ENCODE data around the gene MCCD1. TPM values are rescaled to one million over a fixed set of nuclear protein-coding genes. Genes with fewer than 3 reads are reported as not detected.

The MCCD1 gene
- total RNA-seq, 4 donors from 2014 or later = not detected

DNA sequence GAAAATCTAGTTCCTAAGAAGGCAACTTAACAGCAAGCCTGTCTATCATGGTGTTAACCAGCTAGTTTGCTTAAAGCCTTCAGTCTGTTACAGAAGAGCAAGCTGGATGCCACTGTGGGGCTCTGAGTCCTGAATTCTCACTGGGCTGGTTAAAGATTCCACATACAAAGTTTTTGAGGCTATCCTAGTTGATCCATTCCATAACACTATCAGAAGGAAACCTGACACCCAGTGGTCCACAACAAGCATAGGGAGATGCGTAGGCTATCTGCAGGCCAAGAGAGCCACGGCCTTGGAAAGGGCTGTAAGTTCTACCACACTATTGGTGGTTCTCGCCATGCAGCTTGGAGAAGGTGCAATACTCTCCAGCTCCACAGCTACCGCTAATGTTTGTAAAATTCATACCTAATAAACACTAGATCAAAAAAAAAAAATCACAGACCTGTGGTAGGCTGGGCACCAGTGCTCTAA lies 420 bp upstream of the MCCD1 start:
- Histone ChIP-seq H3K4me3 (no peak overlapping the region), H3K27ac (no peak overlapping the region), H3K27me3 (no peaks in the 10 kb centered on the region), H3K9me3 (no peaks in the 10 kb centered on the region), H3K4me1 (no peaks in the 10 kb centered on the region), H3K36me3 (peaks cover 40% of the 10 kb centered on the region)
- 78% methylated on average over 4 of the region's 4 CpGs for WGBS
- TF ChIP-seq POLR2AphosphoS5 (IDR thresholded peaks at IDR 0.05) (no peak), POLR2A (IDR thresholded peaks at IDR 0.05) (no peak), EP300 (IDR thresholded peaks at IDR 0.05) (no peak)
- TF ChIP-seq, protein P1, sequence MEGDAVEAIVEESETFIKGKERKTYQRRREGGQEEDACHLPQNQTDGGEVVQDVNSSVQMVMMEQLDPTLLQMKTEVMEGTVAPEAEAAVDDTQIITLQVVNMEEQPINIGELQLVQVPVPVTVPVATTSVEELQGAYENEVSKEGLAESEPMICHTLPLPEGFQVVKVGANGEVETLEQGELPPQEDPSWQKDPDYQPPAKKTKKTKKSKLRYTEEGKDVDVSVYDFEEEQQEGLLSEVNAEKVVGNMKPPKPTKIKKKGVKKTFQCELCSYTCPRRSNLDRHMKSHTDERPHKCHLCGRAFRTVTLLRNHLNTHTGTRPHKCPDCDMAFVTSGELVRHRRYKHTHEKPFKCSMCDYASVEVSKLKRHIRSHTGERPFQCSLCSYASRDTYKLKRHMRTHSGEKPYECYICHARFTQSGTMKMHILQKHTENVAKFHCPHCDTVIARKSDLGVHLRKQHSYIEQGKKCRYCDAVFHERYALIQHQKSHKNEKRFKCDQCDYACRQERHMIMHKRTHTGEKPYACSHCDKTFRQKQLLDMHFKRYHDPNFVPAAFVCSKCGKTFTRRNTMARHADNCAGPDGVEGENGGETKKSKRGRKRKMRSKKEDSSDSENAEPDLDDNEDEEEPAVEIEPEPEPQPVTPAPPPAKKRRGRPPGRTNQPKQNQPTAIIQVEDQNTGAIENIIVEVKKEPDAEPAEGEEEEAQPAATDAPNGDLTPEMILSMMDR (IDR thresholded peaks at IDR 0.05) = no peak
- no peak for DNase-seq (ENCODE audit: low spot score in 2 of 2)

DNA sequence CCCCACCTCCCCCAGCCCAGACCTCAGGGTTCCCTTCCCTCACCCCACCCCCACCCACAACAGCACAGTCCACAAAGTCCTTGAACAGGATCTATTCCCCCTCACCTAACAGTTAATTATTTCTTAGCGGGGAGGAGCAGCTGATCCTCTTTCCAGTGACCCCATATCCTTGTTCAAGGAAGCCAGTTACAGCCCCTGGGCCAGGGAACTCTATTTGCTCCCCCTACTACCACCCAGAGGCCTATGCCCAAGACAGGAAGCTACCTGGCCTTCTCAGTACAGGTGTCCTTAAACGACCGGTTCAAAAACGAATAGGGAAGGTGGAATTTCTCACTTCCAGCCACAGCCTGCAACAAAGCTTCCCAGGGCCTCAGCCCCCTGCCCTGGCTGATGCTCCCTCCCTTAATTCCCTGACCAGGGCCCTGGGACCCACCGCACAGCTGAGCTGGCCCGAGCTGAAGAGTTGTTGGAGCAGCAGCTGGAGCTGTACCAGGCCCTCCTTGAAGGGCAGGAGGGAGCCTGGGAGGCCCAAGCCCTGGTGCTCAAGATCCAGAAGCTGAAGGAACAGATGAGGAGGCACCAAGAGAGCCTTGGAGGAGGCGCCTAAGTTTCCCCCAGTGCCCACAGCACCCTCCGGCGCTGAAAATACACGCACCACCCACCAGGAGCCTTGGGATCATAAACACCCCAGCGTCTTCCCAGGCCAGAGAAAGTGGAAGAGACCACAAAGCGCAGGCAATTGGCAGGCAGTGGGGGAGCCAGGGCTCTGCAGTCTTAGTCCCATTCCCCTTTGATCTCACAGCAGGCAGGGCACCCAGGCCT lies 778 bp downstream of the MCCD1 start:
- TF ChIP-seq POLR2A (IDR thresholded peaks at IDR 0.05) (no peak), POLR2AphosphoS5 (IDR thresholded peaks at IDR 0.05) (no peak)
- Histone ChIP-seq H3K9me3 (no peaks in the 10 kb centered on the region), H3K27ac (no peak overlapping the region), H3K27me3 (no peaks in the 10 kb centered on the region), H3K36me3 (peaks cover 52% of the 10 kb centered on the region), H3K4me1 (no peaks in the 10 kb centered on the region), H3K4me3 (no peak overlapping the region)
- DNase-seq (ENCODE audit: low spot score in 2 of 2) = no peak
- WGBS = 67% methylated on average over 5 of the region's 12 CpGs

DNA sequence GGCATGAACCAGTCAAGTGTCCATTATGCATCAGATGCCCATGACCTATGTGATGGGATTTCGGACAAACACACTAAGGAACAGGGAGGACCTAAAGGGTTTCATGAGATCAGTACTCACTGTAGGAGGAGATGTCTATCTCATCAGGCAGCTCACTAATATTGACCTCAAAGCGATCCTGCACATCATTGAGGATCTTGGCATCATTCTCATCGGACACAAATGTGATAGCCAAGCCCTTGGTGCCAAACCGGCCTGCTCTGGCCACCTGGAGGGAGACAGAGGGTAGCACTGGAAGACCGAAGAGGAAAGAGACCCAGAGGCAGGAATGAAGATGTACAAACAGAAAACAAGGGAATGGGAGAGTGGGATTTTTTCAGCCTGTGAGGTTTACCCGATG lies 1.9 kb downstream of the MCCD1 start:
- no peak for DNase-seq (ENCODE audit: low spot score in 2 of 2)
- Histone ChIP-seq H3K36me3 (peaks cover 63% of the 10 kb centered on the region), H3K9me3 (no peaks in the 10 kb centered on the region), H3K4me3 (no peak overlapping the region), H3K27ac (no peak overlapping the region), H3K27me3 (no peaks in the 10 kb centered on the region), H3K4me1 (no peaks in the 10 kb centered on the region)
- WGBS = 67% methylated on average over 5 of the region's 6 CpGs
- no peak for TF ChIP-seq POLR2A (IDR thresholded peaks at IDR 0.05)
- TF ChIP-seq POLR2AphosphoS5 (IDR thresholded peaks at IDR 0.05) = no peak
- TF ChIP-seq, protein P1 (IDR thresholded peaks at IDR 0.05) = no peak
- TF ChIP-seq EP300 (IDR thresholded peaks at IDR 0.05) = no peak

DNA sequence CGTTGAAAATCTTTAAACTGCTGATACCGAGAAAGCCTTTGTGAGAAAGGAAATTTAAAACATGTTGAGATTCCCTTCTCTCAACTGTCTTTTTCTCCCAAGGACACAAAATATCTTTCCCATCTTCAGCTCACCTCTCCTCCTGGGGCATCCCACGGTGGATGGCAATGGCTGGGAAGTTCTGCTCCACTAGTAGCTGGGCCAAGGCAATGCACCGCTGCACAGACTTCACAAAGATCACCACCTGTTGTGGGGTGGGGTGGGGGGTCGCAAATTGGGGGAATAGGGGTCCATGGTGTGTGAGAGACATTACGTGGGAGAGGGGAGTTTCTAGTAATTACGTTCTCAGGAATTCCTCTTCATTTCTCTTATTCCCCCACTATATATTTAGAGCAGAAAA lies 2.4 kb downstream of the MCCD1 start:
- Histone ChIP-seq H3K4me3 (no peak overlapping the region), H3K27me3 (no peaks in the 10 kb centered on the region), H3K4me1 (no peaks in the 10 kb centered on the region), H3K9me3 (no peaks in the 10 kb centered on the region), H3K36me3 (peaks cover 68% of the 10 kb centered on the region), H3K27ac (no peak overlapping the region)
- 87% methylated on average over 7 of the region's 7 CpGs for WGBS
- DNase-seq (ENCODE audit: low spot score in 2 of 2) = no peak
- TF ChIP-seq POLR2A (IDR thresholded peaks at IDR 0.05) (no peak), POLR2AphosphoS5 (IDR thresholded peaks at IDR 0.05) (no peak), EP300 (IDR thresholded peaks at IDR 0.05) (no peak)
- TF ChIP-seq, protein P1 (IDR thresholded peaks at IDR 0.05) = no peak

DNA sequence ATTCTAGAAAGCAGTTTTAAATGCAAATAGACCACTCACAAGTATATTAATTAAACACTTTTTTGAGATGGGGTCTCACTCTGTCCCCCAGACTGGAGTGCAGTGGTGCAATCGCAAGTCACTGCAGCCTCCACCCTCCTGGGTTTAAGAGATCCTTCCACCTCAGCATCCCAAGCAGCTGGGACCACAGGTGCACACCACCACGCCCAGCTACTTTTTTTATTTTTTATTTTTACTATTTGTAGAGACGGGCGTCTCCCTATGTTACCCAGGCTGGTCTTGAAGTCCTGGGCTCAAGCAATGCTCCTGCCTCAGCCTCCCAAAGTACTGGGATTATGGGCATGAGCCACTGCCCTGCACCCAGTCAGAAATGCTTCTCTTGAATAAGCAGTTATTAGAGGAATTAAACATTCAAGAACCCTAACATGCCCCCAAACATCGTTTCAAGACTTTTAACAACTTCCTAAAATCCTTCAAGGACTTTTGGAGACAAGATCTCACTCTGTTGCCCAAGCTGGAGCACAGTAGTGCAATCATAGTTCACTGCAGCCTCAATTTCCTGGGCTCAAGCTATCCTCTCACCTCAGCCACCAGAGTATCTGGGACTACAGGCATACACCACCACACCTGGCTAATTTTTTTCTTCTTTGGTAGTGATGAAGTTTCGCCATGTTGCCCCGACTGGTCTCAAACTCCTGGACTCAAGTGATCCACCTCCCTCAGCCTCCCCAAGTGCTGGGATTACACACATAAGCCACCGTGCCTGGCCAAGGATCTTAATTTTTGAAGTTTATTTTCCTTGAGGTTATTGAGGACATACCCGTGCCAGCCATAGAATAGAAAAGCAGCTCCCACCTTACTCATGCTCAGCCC lies 3.2 kb downstream of the MCCD1 start:
- Histone ChIP-seq H3K4me1 (no peaks in the 10 kb centered on the region), H3K4me3 (no peak overlapping the region), H3K27me3 (no peaks in the 10 kb centered on the region), H3K36me3 (peaks cover 76% of the 10 kb centered on the region), H3K9me3 (no peaks in the 10 kb centered on the region), H3K27ac (no peak overlapping the region)
- WGBS = 71% methylated on average over 9 of the region's 9 CpGs
- TF ChIP-seq, protein P1 (IDR thresholded peaks at IDR 0.05) = no peak
- no peak for TF ChIP-seq EP300 (IDR thresholded peaks at IDR 0.05)
- TF ChIP-seq POLR2AphosphoS5 (IDR thresholded peaks at IDR 0.05) = no peak
- no peak for TF ChIP-seq POLR2A (IDR thresholded peaks at IDR 0.05)
- no peak for DNase-seq (ENCODE audit: low spot score in 2 of 2)

Data from suprapubic skin (tissue), 4 donors.